IMR-90 (cell line): ENCODE measurements around the gene HDGFL1. TPM values are rescaled to one million over a fixed set of nuclear protein-coding genes. Genes with fewer than 3 reads are reported as not detected.

Source experiments
- ATAC-seq: fragments of 200-7000 bp; cut with Tn5 transposase; 2 replicates; pipeline ENCODE4 v1.9.1; 2020; ENCODE audit warnings: low read depth, mild to moderate bottlenecking, moderate library complexity
- Bru-seq: library from RNA; stranded (reverse); fragments of 400-500 nt; gene quantifications from one replicate; lab custom pipeline; 2021; lab: Mats Ljungman, UMichigan
- BruChase-seq, 2 experiments: library from RNA; stranded (reverse); fragments of 400-500 nt; gene quantifications; one replicate each; lab custom pipeline; 2021; lab: Mats Ljungman, UMichigan
- BruUV-seq: library from RNA; stranded (reverse); fragments of 400-500 nt; replicated peaks from 2 replicates; lab custom pipeline; 2021; lab: Mats Ljungman, UMichigan
- CTCF ChIA-PET: fragments of 300-600 bp; formaldehyde crosslinking; extraction: SDS; loops from one replicate; lab custom pipeline; 2021; ENCODE audit warnings: antibody characterized with exemption; lab: Yijun Ruan, JAX
- POLR2A ChIA-PET: fragments of 300-600 bp; sonication (Branson Sonifier 250); formaldehyde crosslinking; loops from one replicate; lab custom pipeline; 2022; ENCODE audit warnings: antibody characterized with exemption; ENCODE audit not compliant: unreplicated experiment; lab: Charles Lee
- DNase-seq: peaks from one replicate; pipeline ENCODE4 v3.0.0; 2013
- H2AFZ ChIP-seq: replicated peaks from 2 replicates; pipeline ENCODE3; 2013; ENCODE audit warnings: low read length, mild to moderate bottlenecking; ENCODE audit not compliant: poor library complexity
- H2AK5ac ChIP-seq: 2 replicates; pipeline ENCODE4 v1.6.1; 2013; ENCODE audit warnings: low read depth, low read length, inconsistent platforms
- H2AK9ac ChIP-seq: replicated peaks from 2 replicates; pipeline ENCODE3; 2013; ENCODE audit warnings: mild to moderate bottlenecking, low read depth, low read length, moderate library complexity; ENCODE audit not compliant: poor library complexity
- H2BK120ac ChIP-seq: 2 replicates; pipeline ENCODE4 v1.6.1; 2013; ENCODE audit warnings: low read depth, low read length, inconsistent platforms
- H2BK15ac ChIP-seq: 3 replicates; pipeline ENCODE4 v1.6.1; 2013; ENCODE audit warnings: low read depth, low read length, inconsistent platforms
- H2BK20ac ChIP-seq: 2 replicates; pipeline ENCODE4 v1.6.1; 2013; ENCODE audit warnings: low read depth, mild to moderate bottlenecking, inconsistent platforms, low read length, moderate library complexity
- H2BK5ac ChIP-seq: 2 replicates; pipeline ENCODE4 v1.6.1; 2013; ENCODE audit warnings: mild to moderate bottlenecking, low read depth, low read length, inconsistent platforms; ENCODE audit not compliant: poor library complexity, severe bottlenecking
- H3K14ac ChIP-seq: replicated peaks from 2 replicates; pipeline ENCODE4 v1.6.1; 2013; ENCODE audit warnings: low read depth, low read length, inconsistent platforms
- H3K18ac ChIP-seq: 2 replicates; pipeline ENCODE4 v1.6.1; 2013; ENCODE audit warnings: low read depth, low read length, control low read depth
- H3K23ac ChIP-seq: 2 replicates; pipeline ENCODE4 v1.6.1; 2013; ENCODE audit warnings: low read depth, low read length, inconsistent platforms
- H3K27ac ChIP-seq: 2 replicates; pipeline ENCODE4 v1.5.1; 2013; ENCODE audit warnings: mild to moderate bottlenecking, control low read depth, low read length; ENCODE audit not compliant: insufficient read depth
- H3K27me3 ChIP-seq: 2 replicates; pipeline ENCODE4 v1.6.1; 2013; ENCODE audit warnings: low read length; ENCODE audit not compliant: control insufficient read depth, insufficient read depth
- H3K36me3 ChIP-seq: 2 replicates; pipeline ENCODE4 v1.6.1; 2013; ENCODE audit warnings: low read length, mixed read lengths; ENCODE audit not compliant: control insufficient read depth, insufficient read depth
- H3K4ac ChIP-seq: 2 replicates; pipeline ENCODE4 v1.6.1; 2013; ENCODE audit warnings: low read depth, low read length, inconsistent platforms
- H3K4me1 ChIP-seq: 2 replicates; pipeline ENCODE4 v1.6.1; 2013; ENCODE audit warnings: low read length, mixed read lengths; ENCODE audit not compliant: control insufficient read depth, insufficient read depth
- H3K4me2 ChIP-seq: 2 replicates; pipeline ENCODE4 v1.6.1; 2013; ENCODE audit warnings: low read depth, mild to moderate bottlenecking, control low read depth, low read length, moderate library complexity
- H3K4me3 ChIP-seq: 2 replicates; pipeline ENCODE4 v1.5.1; 2013; ENCODE audit warnings: low read depth, mild to moderate bottlenecking, control low read depth, low read length, moderate library complexity; ENCODE audit not compliant: insufficient read depth
- H3K56ac ChIP-seq: 2 replicates; pipeline ENCODE4 v1.6.1; 2013; ENCODE audit warnings: low read length, inconsistent platforms; ENCODE audit not compliant: insufficient read depth; ENCODE audit errors: extremely low read depth
- H3K79me1 ChIP-seq, 2 experiments: 2 replicates each; pipeline ENCODE4 v1.6.1; 2013; ENCODE audit warnings: low read length in 2 of 2, inconsistent platforms in 1 of 2, low read depth in 1 of 2
- H3K9ac ChIP-seq: 2 replicates; pipeline ENCODE4 v1.6.1; 2013; ENCODE audit warnings: low read depth, low read length, control low read depth
- H3K9me1 ChIP-seq: 2 replicates; pipeline ENCODE4 v1.6.1; 2013; ENCODE audit warnings: low read length, inconsistent platforms; ENCODE audit not compliant: insufficient read depth
- H3K9me3 ChIP-seq: 2 replicates; pipeline ENCODE4 v1.6.1; 2013; ENCODE audit warnings: low read length; ENCODE audit not compliant: control insufficient read depth, insufficient read depth
- H4K20me1 ChIP-seq: 2 replicates; pipeline ENCODE4 v1.6.1; 2013; ENCODE audit warnings: low read length, inconsistent platforms; ENCODE audit not compliant: insufficient read depth
- H4K5ac ChIP-seq: 2 replicates; pipeline ENCODE4 v1.6.1; 2013; ENCODE audit warnings: mild to moderate bottlenecking, low read depth, low read length, control low read depth
- H4K8ac ChIP-seq, 2 experiments: 2 replicates each; pipeline ENCODE4 v1.6.1; 2013; ENCODE audit warnings: low read depth in 2 of 2, low read length in 2 of 2, control low read depth in 1 of 2, inconsistent platforms in 1 of 2
- H4K91ac ChIP-seq: 2 replicates; pipeline ENCODE4 v1.6.1; 2013; ENCODE audit warnings: low read depth, low read length, inconsistent platforms; ENCODE audit not compliant: insufficient read depth
- MXI1 ChIP-seq: IDR thresholded peaks from 2 replicates; pipeline ENCODE4 v1.6.1; 2012; ENCODE audit warnings: low read depth, mild to moderate bottlenecking, low read length, moderate library complexity, borderline replicate concordance
- SMC3 ChIP-seq: fragments of 150-350 bp; IDR thresholded peaks from 2 replicates; pipeline ENCODE4 v1.6.1; 2016; ENCODE audit warnings: low read depth, mild to moderate bottlenecking, antibody characterized with exemption, low read length, moderate library complexity
- WGBS, 2 experiments: methylation state at CpG; one replicate each; pipeline versions ENCODE4 v1.1.5 to v1.1.7; 2013; ENCODE audit warnings: missing lambda C conversion rate in 2 of 2; ENCODE audit not compliant: insufficient read length in 1 of 2; ENCODE audit errors: extremely low coverage in 2 of 2; 5-methylcytosine and 5-hydroxymethylcytosine counted together
- dilution Hi-C: fragments of 300-500 bp; cut with HindIII; formaldehyde crosslinking; loops from one replicate; pipeline ENCODE4 v1.14.3; 2018; ENCODE audit warnings: low sequenced_read_pairs; ENCODE audit not compliant: unreplicated experiment
- in situ Hi-C: fragments of 300-500 bp; cut with MboI; formaldehyde crosslinking; loops from 3 replicates; pipeline ENCODE4 v1.14.3; 2019; ENCODE audit warnings: low sequenced_read_pairs, inconsistent platforms, mixed read lengths
- intact Hi-C: fragments of 100-400 bp; cut with micrococcal nuclease; formaldehyde crosslinking; loops from 2 replicates; pipeline ENCODE4 v1.10.0; 2022
- long read RNA-seq: library from polyadenylated mRNA; unstranded; transcript quantifications from one replicate; pipeline ENCODE4 v2.0.0, GENCODE V29; 2021; ENCODE audit not compliant: unreplicated experiment
- polyA plus RNA-seq, 3 experiments: library from polyadenylated mRNA; depleted of rRNA; stranded (reverse); fragments of >200 nt; gene quantifications; 2 replicates each; pipeline ENCODE4 v1.2.3, GENCODE V29; 2012; ENCODE audit warnings: low replicate concordance in 1 of 3
- total RNA-seq: library from RNA; depleted of rRNA; stranded (reverse); fragments of >200 nt; gene quantifications from 2 replicates; pipeline ENCODE4 v1.2.3, GENCODE V29; 2012; rRNA removed

The HDGFL1 gene
- total RNA-seq (not detected in 2 replicates), polyA plus RNA-seq (2012; rRNA removed) (not detected in 2 replicates), Bru-seq, nascent RNA (not detected), BruChase-seq, experiment 1, labeled RNA remaining after a 6-hour chase (not detected), BruChase-seq, experiment 2, labeled RNA remaining after a 2-hour chase (not detected)
- polyA plus RNA-seq (2012; cell fraction: cytosol; rRNA removed): not detected in 2 replicates
- polyA plus RNA-seq (2012; cell fraction: nucleus; rRNA removed; ENCODE audit: low replicate concordance): not detected in 2 replicates
- long read RNA-seq: 0 reads

- peaks cover 2% of the 10 kb centered on the region; the same call in 1 of the 2 replicates for H3K4me1 ChIP-seq
- H2BK5ac ChIP-seq: no peak within 1 kb of the TSS
- H3K79me1 ChIP-seq: no peaks in the 10 kb centered on the region
- TF ChIP-seq SMC3 (no peak), MXI1 (no peak)
- dilution Hi-C loops: no loop called here
- no peak within 1 kb of the TSS for H2BK120ac ChIP-seq
- no peak within 1 kb of the TSS for H2AK9ac ChIP-seq
- no peak within 1 kb of the TSS for H3K4me2 ChIP-seq
- no TSS peak for BruUV-seq
- H4K8ac ChIP-seq: no peak within 1 kb of the TSS
- no peak within 1 kb of the TSS for H3K27ac ChIP-seq
- intact Hi-C loops: no loop called here
- no peak within 1 kb of the TSS for H3K14ac ChIP-seq
- no peak within 1 kb of the TSS for H2BK15ac ChIP-seq
- no peak within 1 kb of the TSS for H3K23ac ChIP-seq
- ATAC-seq: no peak
- H3K4ac ChIP-seq: no peak within 1 kb of the TSS
- no peak for DNase-seq
- H4K20me1 ChIP-seq: no peaks in the 10 kb centered on the region
- WGBS, 2 experiments: 98% methylated on average over 42 of the region's 89 CpGs; no CpG with 5 or more reads in 1 of the 2 experiments
- H3K9me3 ChIP-seq: no peaks in the 10 kb centered on the region
- no peak within 1 kb of the TSS for H3K4me3 ChIP-seq
- ChIA-PET POLR2A (no interaction called here), CTCF (no interaction called here)
- no peaks in the 10 kb centered on the region for H3K27me3 ChIP-seq
- no peak within 1 kb of the TSS for H3K56ac ChIP-seq
- H4K5ac ChIP-seq: no peak within 1 kb of the TSS
- no peak within 1 kb of the TSS for H3K9ac ChIP-seq
- no peak within 1 kb of the TSS for H2AFZ ChIP-seq
- H3K18ac ChIP-seq: no peak within 1 kb of the TSS
- in situ Hi-C loops: no loop called here
- no peak within 1 kb of the TSS; the same call in 1 of the 2 replicates for H2AK5ac ChIP-seq
- H3K36me3 ChIP-seq: no peaks in the 10 kb centered on the region
- H3K9me1 ChIP-seq: no peaks in the 10 kb centered on the region
- H4K91ac ChIP-seq: no peak within 1 kb of the TSS
- no peak within 1 kb of the TSS for H2BK20ac ChIP-seq
Measured at GRCh38 chr6:22569281-22570184, at the start of gene HDGFL1. Gene HDGFL1 (plus strand): TSS chr6:22569566. CDS start chr6:22569576, 10 bp downstream.
